Measurements from ENCODE around the gene RPUSD1.
"Not testable (repeated sequence)": the region's sequence is repeated elsewhere in the genome, so short reads cannot be mapped to it uniquely, and the experiment has no call there.

RPUSD1 gene

DNA sequence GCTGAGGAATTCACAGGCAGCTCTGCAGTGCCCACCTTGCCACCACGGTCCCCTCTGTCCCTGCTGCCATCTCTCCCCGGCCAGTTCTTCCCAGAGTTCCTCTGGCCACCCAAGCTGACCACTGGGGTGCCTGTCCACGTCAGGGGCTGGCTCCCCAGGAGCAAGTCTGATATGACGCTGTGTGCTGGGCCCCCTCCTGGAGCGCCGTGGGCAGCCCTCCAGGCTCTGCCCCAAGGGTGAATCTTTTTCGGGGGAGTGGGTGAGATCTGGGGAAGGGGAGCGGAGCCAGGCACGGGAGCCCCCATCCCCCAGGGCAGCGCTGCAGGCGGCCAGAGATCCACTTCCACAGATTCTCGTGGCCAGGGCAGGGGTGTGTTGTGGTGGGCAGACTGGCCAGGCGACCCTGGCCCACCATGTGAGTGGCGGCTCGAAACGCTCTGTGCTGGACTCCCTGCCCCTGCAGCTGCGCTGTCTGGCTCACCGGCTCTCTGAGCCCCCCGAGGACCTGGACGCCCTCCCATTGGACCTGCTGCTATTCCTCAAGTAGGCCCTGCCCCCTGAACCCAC is 23.9 kb downstream of the RPUSD1 start:
- no peak for DNase-seq

- no peak for DNase-seq
These were observed 24.6 kb downstream of the RPUSD1 start for GRCh38 chr16:763369-764183.

- no peak for DNase-seq
These were observed 25.4 kb downstream of the RPUSD1 start for GRCh38 chr16:762595-763268.

DNA sequence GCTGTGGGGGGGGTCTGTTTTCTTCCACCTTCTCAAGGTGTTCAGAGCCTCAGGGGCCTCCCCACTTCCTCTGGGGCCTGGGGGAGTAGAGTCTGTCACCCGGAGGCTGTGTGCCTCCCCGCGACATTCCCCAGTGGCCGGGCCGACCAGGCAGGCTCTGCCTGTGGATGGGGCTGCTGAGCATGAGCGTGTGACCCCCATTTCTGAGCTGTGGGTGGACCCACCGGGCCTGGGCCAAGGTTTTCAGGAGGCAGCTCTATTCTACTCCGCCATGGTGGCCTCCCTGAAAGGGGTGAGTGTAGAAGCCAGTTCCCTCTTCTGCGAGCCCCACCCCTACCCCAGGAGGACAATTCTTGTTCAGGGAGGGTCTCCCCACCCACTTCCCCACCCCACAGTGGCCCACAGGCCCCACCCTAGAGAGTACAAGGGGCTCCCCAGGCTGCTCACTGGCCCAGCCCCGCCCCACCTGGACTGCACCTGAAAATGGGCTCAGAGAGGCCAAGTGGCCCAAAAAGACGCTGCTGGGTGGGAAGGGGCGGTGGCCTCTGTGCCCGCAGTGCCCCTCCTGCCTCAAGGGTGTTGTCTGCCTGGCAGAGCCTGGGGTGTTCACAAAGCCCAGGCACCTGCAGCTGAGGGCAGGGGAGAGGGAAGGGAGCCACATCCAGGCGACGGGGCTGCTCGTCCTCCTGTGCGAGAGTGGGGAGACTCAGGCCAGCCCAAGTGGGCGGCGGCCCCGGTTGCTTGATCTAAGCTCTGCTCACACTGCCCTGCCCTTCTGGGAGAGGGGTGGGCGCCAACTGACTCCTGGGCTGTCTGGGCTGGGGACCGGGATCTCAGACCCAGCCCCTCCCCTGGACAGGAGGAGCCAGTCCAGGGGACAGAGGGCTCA is 26.3 kb downstream of the RPUSD1 start:
- DNase-seq: no peak

GRCh38 chr16:760545-761343 is 27.4 kb downstream of the RPUSD1 start, which contains the start of gene MSLN:
MSLN (plus strand) TSS chr16:760734; CDS start chr16:762681, 1,947 bp downstream.
- no peak for DNase-seq

GRCh38 chr16:760065-760464 is 28.1 kb downstream of the RPUSD1 start:
- DNase-seq: no peak

GRCh38 chr16:759110-759910 is 28.9 kb downstream of the RPUSD1 start:
- no peak for DNase-seq

- no peak for DNase-seq
These were observed 31.8 kb downstream of the RPUSD1 start for GRCh38 chr16:756428-756827.

- DNase-seq: no peak
These were observed 33.5 kb downstream of the RPUSD1 start for GRCh38 chr16:754656-755055.

- DNase-seq: not testable (repeated sequence)
These were observed 34.0 kb downstream of the RPUSD1 start for GRCh38 chr16:754121-754607.

DNA sequence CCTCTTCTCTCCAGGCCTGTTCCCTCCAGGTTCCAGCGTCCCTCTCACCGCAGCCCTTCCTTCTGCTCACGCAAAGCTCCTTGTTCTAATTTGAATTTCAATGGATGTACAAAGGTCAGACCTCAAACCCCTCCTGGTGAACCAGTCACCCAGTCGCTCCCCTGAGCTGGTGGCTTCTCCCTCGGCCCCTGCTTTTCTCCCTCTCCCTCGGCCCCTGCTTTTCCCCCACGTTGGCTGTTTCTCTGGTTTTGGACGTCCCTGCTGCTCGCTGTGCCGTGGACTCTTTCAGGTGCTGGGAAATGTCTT is 36.2 kb downstream of the RPUSD1 start:
- DNase-seq: no peak

DNA sequence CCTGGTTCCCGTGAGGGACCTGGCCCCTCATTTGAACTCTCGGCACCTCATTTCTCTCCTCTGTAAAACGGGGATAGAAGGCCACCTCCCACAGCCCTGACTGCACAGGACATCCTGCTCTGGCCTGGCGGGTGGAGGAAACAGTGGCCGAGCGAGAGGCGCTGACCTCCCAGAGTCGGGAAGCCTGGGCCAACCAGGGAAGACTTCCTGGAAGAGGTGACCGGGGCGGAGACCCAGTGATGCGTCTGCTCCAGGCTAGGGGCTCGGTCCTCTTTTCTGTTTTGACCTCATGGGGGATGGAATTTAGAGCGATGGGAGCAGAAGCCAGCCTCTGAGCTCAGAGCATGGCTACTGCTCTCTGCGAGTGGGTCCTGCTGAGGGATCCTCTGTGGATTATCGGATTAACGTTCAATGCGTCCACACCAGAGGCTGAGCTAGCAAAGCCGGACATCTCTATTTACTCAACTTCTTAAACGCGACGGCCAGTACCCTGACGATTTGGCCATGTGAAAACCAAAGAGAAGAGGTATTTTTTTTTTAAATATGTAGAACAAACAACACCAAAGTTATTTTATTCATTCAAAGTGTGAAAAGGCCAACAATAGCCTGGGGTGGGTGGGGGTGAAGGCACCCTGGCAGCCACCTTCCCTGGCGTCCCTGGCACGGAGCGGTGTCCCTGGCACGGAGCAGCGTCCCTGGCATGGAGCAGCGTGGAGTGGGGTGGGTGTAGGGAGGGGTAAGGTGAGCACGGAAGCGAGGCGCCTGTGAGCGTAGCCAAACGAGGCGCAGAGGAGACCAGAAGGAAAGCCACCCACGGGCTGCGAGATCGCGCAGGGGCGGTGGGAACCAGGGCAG is 36.8 kb downstream of the RPUSD1 start:
- DNase-seq: no peak

GRCh38 chr16:750485-750884 is 37.7 kb downstream of the RPUSD1 start:
- no peak for DNase-seq

- DNase-seq: no peak
These were observed 39.2 kb downstream of the RPUSD1 start for GRCh38 chr16:749010-749409.

DNA sequence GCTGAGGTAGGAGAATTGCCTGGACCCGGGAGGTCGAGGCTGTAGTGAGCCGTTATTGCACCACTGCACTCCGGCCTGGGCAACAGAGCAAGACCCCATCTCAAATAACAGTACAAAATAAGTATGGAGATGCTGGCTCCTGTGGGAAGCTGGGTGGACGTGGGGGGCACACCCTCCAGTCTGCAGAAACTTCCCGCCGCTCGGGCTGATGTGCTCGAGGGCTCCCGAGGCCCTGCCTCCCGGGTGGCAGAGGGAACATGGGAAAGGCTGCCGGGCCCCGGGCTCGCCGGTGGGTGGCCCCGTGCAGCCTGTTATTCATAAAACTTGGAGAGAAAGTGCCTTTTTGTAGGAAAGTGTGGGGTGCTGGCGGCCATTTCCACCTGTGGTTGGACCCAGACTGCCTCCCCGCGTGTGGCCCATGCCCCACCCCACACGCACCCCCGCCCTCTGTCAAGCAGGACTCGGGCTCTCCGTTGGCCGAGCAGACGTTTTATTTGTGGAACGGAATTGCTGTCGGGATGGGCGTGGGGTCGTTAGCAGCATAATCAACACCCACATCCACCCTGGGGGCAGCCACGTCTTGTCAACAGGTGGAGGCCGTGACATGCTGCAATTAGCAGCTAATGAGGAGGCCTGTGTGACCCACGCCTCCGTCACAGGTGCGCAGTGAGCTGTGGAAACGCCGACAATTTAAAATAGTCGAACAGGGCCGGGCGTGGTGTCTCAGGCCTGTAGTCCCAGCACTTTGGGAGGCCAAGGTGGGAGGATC is 40.0 kb downstream of the RPUSD1 start:
- no peak for DNase-seq

DNA sequence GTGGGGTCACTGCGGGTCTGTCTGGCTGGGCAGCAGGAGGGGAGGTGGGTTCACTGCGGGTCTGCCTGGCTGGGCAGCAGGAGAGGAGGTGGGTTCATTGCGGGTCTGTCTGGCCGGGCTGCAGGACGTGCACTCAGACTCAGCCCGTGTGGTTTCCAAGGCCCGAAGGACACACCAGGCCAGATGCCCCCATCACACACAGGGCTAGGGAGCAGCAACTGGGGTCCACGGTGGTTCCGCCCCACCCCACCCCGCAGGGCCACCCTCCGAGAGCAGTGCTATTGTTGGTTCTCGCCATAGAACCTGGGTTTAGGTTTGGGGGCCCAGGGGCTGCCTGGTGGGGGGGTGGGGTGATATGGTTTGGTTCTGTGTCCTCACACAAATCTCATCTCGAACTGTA is 41.5 kb downstream of the RPUSD1 start:
- no peak for DNase-seq

- DNase-seq: no peak
These were observed 42.4 kb downstream of the RPUSD1 start for GRCh38 chr16:745739-746138.

- DNase-seq: no peak
These were observed 44.2 kb downstream of the RPUSD1 start for GRCh38 chr16:743794-744500.

GRCh38 chr16:742894-743293 is 45.3 kb downstream of the RPUSD1 start:
- DNase-seq: not testable (repeated sequence)
